H1 (cell line): ENCODE results near the gene FBXL17. TPM values are rescaled to one million over a fixed set of nuclear protein-coding genes. Genes with fewer than 3 reads are reported as not detected.

Source experiments
- EP300 ChIP-seq, 2 experiments: IDR thresholded peaks; 1 replicate in 1 of 2; 2 replicates in 1 of 2; pipeline ENCODE4 v1.6.1; 2011 to 2012; ENCODE audit warnings: low read depth in 2 of 2, low read length in 2 of 2, mild to moderate bottlenecking in 2 of 2, borderline replicate concordance in 1 of 2, inconsistent platforms in 1 of 2, moderate library complexity in 1 of 2
- SIX5 ChIP-seq: IDR thresholded peaks from 2 replicates; pipeline ENCODE4 v1.6.1; 2011; ENCODE audit warnings: mild to moderate bottlenecking, low read depth, low read length
- polyA plus RNA-seq, 7 experiments: library from polyadenylated mRNA; depleted of rRNA in 3 of 7; stranded (reverse) in 5 of 7; unstranded in 2 of 7; fragments of >200 nt in 5 of 7; fragments of 200-250 nt in 2 of 7; gene quantifications; 1 replicate in 5 of 7; 2 replicates in 1 of 7; 4 replicates in 1 of 7; pipeline versions ENCODE4 v1.2.1 to v1.2.3, GENCODE V29; 2011 to 2013; ENCODE audit warnings: missing spikeins in 2 of 7, mixed read lengths in 2 of 7
- total RNA-seq: library from RNA; stranded (reverse); fragmentation: NEBNext Ultra II Directional; extraction: Animal tissue kit (Norgen Biotek cat#: 25700); gene quantifications from 2 replicates; pipeline ENCODE4 v1.2.1, GENCODE V29; 2021

FBXL17 gene
- total and polyA plus RNA-seq, 2 of the 8 experiments (the other 6 are each of a cell fraction or from before 2014, with no cell fraction given) = 0.35 to 4.3 TPM

- TF ChIP-seq EP300 (IDR thresholded peaks at IDR 0.05; ENCODE audit: borderline replicate concordance in 1 of 2, low read depth in 2 of 2, low read length in 2 of 2) = no peak
- no peak for TF ChIP-seq SIX5
These were observed 356.9 kb downstream of the FBXL17 start (continued) for GRCh38 chr5:108024986-108025385.
